ENCODE data around the gene SLC7A6OS. TPM values are rescaled to one million over a fixed set of nuclear protein-coding genes. Genes with fewer than 3 reads are reported as not detected.

SLC7A6OS gene
- total RNA-seq, 1 experiment from 2014 or later, result 15.1 TPM

DNA sequence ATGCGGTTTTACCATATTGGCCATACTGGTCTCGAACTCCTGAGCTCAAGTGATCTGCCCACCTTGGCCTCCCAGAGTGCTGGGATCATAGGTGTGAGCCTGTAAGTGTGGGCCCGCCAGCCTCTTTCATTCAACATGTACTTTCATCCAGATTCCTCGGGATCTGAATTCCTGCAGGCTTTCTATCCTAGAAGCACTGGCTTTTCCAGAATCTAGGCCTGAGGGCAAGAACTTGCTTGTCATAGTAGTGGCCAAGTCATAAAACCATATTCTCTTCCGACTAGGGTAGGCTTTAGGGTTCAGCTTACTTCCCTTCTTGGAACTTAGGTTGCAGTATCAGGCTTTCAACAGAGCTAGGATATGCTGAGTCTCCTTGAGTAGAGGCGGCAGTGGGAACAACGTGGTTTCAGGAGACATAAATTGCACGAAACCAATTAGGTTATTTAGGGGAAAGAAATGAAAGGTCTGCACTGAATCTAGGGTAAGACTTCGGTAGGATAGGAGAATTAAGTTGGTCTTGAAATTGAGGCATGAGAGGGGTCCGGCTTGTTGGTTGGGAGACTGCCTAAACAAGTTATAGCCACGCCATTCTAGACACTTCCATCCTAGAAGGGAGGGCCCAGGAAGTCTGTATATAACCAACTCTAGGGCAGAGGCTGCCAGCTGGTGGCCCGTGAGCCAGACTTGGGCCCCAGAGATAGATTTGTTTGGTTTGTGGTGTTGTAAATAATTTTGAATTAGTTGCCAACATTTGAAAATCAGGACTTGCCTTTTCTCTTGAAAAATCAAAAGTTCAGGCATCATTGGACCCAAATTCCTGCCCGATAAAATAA, 30.8 kb downstream of the SLC7A6OS start:
- DNase-seq (ENCODE audit: low read depth), result no peak

DNA sequence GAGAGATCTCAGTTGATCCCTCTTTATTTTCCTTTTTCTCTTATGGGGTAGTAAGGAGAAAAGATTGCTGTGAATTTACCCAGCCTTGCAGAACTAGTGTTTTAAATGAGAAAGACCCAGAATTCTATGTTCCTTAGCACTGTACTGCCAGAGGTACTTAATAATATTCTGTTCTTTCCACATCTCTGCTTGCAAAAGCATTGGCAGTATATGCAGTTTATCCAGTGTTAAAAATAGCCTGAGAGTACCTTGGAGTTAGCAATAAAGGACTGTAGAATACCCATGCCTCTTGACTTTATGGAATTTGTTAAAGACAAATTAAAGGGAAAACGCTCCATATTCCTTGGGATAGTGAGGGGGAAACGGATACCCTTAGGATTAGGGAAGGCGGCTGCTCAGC, 34.5 kb downstream of the SLC7A6OS start:
- no peak for DNase-seq (ENCODE audit: low read depth)

DNA sequence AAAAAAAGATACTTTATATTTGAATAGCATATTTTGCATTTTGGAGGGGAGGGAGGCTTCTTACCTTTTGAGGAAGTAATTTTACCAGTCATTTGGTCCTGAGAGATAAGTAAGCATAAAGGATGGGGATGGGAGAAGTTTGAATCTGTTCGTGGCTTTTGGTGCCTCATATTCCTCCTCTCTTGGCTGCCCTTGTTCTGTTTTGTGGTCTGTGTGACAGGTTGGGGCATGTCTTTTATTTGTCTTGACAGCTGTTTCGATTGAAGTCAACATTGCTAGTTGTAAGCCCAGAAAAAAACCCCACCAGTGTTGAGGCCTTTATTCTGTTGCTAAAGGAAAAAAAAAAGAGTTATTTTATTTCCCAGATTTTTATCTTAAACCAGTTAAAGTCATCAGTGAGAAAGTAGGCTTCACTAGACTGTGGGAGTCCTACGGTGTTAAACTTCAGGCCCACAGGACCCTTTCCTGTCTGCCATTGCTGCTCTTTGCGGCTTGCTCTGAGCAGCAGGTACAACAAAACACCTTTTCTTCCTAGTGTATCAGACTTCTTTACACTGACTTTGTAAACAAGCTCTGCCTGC, 35.0 kb downstream of the SLC7A6OS start:
- no peak for DNase-seq (ENCODE audit: low read depth)

DNA sequence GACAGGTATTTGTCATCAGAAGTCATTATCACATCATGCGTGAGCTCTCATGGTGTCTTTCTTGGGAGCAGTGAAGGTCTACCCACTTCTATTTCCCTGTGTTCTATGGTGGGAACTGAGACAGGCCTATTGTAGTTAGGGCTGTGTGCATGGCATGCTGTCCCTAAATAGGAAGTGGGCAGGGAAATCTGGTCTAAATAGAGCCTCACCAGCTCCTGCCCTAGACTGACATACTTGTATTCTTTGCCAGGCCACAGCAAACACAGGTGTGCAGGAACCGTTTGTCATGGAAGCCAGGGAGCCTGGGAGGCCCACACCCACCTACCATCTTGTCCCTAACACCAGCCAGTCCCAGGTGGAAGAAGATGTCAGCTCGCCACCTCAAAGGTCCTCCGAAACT, 36.3 kb downstream of the SLC7A6OS start:
- DNase-seq (ENCODE audit: low read depth), result no peak

DNA sequence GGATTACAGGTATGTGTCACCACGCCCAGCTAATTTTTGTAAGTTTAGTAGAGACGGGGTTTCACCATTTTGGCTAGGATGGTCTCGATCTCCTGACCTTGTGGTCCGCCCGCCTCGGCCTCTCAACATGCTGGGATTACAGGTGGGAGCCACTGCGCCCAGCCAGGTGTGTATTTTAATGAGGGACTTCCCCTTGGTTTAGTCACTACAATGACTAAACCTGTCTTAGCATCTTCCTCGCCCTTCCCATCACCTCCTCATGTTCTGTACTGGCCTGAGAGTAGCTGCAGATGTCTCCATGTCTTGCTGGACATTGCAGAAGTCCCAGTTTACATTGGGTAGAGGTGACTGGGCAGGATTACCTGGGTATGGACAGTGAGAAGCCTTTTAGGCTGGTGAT, 36.9 kb downstream of the SLC7A6OS start:
- no peak for DNase-seq (ENCODE audit: low read depth)

DNA sequence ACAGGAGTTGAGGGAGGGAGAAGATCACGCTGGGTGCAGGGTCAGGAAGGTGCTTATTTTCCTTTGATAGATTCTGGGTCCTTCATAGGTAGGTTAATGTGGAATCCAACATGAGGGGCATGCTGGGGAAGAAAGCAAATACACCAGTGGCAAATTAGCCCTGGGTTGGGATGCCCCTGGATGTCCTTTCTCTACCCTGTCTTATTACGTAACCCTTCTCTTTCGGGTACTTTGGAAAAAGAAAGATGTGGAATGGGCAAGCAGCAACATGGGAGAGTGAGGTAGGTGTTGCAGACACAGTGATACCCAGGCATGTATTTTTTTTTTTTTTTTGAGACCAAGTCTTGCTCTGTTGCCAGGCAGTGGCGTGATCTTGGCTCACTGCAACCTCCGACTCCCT, 37.3 kb downstream of the SLC7A6OS start:
- DNase-seq (ENCODE audit: low read depth), result no peak

DNA sequence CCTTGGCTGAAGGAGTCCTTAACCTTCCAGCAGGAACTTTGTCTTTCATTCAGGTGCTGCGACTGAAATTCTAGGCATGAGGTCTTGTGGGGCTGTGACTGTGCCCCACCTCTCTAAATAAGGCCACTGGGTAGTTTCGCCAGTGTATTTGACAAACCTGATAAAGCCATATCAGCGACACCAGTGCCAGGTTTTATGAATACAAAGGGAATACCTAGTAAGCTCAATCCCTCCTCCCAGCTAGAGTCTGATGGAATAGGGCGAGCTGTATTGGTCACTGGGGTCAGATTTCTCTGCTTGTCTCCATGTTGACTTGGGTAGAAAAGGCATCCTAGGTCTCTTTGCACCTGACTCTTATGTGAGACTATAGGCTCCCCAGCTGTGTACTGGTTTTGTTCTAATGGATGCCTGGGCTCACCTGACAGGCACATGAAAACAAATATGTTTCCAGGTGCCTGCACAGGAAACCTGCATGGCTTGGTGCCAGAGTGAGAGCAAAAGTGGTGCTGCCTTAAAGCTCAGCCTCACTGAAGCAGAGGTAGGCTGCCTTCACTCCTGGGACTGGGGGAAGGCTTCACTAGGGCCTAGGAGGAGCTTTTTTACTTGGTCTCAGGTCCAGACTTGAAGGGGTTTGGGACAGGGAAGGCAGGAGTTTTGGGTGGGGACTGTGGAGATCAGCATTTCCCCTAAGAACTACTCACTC, 38.1 kb downstream of the SLC7A6OS start:
- DNase-seq (ENCODE audit: low read depth), result no peak

DNA sequence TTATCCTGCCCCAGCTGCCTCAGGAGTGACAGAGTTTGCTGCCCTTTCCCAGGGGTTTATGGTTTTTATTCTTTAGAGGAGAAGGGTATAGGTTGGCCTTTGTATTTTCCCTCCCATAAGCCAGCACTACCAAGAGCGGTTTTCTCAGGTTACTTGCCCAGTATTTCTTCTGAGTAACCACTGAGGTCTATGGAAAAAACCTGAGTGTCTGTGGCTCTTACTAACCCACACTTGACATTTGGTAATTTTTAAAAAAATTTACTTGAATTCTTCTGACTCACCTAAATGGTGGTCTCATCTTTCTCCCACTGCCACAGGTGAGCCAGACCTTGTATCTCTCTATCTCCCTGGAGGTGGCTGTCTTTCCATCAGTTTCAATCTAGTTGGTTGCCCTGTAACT, 40.4 kb downstream of the SLC7A6OS start:
- DNase-seq (ENCODE audit: low read depth), result no peak

DNA sequence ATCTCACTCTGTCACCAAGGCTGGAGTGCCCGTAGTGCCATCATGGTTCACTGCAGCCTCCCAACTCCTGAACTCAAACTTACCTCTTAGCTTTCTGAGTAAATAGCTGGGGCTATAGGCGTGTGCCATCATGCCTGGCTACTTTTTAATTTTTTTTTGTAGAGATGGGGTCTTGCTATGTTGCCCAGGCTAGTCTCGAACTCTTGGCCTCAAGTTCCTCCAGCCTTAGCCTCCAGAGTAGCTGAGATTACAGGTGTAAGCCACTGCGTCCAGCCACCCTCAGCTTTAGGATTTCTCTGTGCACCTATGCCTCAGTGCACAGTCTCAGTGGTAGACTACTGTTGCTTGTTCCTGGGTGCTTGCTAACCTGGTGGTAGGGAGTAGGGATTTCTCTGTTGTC, 41.0 kb downstream of the SLC7A6OS start:
- no peak for DNase-seq (ENCODE audit: low read depth)

DNA sequence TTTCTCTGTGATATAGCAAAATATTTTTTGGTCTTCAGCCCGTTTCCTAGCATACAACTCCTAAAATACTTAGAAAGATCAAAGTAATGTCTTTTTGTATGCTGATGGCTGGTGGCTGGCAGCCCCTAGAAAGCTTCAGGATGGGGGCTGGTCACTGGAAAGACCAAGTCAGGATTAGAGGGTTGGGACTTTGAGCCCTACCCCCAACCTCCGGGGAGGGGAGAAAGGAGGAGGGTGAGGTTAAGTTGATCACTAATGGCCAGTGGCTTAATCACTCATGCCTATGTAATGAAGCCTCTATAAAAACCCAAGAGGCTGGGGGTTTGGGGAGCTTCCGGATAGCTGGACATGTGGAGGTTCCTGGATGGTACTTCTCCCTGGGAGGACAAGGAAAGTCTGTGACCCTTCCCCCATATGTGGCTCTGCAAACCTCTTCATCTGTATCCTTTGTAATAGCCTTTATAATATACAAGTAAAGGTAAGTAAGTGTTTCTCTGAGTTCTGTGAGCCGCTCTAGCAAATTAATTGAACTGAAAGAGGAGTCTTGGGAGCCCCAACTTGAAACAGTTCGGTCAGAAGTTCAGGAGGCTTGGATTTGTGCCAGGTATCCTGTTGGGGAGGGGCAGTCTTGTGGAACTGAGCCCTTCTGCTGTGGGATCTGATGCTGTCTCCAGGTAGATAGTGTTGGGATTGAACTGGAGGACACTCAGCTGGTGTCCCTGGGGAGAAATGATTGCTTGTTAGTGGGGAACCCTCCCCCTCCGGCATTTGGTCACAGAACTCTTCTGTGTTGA, 42.9 kb downstream of the SLC7A6OS start:
- DNase-seq (ENCODE audit: low read depth), result no peak

DNA sequence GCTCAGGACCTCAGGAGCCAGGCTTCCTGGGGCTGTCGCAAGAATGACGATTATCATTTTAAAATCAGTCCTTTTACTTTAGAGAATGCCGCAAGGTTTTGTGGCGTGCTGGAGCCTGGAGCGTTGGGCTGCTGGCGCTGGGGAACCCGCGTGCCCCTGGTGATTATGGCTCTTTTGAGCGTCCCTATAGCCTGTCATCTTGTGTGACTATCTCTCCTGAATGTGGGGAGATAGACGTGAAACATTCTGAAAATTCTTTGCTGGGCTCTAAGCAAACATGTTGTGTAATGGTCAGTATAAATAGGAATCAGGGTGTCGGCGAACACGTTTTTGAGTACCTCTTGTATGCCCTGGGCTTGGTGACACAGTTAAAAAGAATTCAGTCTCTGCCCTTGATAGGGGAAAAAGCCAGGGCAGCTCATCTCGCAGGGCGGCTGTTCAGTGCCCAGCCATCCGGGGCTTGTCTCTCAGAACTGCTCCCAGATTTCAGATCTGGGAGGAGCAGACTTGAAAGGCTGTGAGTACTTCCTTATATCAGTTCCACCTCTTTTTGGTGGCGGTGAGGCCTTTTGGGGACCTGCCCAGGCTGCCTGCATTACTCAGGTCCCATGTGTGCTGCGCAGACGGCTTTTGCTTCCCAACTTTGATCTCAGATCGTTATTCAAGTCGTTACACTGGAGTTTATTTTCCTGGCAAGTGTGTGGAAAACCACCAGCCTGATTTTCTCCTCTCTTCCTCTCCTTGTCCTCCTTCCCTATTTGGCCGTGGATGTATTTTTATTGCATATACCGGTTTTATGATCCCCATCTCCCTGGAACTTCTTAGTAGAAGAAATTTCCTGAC, 45.4 kb downstream of the SLC7A6OS start:
- DNase-seq (ENCODE audit: low read depth), result peak; percentile 87

DNA sequence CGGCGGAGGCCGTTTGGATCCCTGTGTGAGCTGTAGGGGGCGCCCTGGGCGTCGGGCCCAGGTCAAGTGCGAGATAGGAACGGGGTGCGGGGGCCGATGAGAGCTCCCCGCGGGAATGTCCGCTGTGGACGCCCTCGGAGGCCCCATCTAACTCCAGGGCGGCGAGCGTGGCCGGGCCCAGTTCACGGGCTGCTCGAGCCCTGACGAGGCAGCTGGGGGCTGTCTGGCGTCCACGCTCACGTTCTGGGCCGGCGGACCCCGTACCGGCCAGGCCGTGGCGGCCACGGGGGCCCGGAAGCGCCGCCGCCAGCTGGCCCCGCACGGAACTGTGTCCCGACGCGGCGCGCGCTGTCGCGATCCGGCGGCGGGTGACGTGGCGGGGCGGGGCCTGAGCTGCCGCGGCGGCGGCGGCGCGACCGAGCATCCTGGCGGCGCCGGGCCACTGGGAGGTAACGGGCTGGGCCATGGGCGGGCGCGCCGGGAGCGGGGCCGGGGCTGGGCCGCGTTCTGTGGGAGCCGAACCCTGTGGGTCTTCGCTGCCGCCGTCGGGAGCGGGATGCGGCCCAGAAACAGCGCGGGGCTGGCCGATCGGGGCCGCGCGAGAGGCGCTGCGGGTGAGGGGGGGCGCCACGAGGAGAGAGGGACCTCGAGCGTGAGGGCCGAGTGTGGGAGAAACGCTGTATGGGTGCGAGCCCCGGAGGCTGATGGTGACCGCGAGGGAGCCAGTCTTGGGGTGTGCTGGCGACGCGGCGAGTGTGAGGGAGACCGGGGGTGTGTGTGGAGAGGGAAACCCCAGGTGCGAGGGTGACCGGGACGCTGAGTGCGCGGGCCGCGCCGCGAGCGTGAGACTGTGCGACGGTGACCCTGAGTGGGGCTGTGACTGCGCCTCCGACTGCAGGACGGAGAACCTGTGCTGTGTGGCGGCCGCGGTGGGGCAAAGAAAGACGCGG, 46.3 kb downstream of the SLC7A6OS start, which contains the start of gene SLC7A6:
Gene SLC7A6, plus strand, starts transcription at position 399 of the 950 bp plus-strand sequence. CDS start 10,201 bp downstream, outside the sequence.
- peak; percentile 75 for DNase-seq (ENCODE audit: low read depth)

DNA sequence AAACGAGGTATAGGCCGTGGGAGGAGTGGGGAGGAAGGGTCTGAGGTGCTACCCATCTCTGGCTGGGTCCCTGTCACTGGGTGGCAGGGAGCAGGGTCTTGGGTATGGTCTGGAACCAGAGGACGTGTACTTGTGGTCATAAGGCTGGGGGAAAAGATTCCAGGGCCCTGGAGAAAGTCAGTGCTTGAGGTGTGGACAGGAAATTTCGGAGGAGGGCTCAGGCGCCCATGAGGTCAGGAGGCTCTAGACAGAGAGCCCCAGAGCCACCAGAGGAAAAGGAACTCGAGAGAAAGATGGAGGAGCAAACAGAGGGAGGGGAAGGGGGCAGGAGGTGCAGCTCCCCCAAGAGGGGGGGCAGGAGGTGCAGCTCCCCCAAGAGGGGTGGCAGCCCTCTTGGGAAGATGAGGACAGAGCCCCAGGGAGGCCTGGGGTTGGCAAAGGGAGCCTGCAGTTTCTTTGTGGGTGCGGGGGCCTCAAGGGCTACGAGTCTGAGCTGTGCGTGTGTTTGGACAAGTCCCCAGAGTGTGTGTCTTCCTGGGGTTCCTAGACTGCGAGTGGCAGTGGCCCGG, 47.1 kb downstream of the SLC7A6OS start:
- no peak for DNase-seq (ENCODE audit: low read depth)

DNA sequence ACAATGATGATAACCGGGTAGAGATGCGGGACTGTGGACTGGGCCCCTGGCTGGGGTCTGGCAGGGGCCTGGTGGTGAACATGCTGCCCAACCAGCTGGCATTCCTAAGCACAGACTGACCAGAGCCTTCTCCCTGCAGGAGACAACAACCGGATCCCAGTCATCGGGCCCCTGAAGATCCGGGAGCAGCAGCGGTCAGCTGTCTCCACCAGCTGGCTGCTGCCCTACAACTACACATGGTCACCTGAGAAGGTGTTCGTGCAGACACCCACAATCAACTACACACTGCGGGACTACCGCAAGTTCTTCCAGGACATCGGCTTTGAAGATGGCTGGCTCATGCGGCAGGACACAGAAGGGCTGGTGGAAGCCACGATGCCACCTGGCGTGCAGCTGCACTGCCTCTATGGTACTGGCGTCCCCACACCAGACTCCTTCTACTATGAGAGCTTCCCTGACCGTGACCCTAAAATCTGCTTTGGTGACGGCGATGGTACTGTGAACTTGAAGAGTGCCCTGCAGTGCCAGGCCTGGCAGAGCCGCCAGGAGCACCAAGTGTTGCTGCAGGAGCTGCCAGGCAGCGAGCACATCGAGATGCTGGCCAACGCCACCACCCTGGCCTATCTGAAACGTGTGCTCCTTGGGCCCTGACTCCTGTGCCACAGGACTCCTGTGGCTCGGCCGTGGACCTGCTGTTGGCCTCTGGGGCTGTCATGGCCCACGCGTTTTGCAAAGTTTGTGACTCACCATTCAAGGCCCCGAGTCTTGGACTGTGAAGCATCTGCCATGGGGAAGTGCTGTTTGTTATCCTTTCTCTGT, 51.5 kb downstream of the SLC7A6OS start:
- DNase-seq (ENCODE audit: low read depth), result no peak

DNA sequence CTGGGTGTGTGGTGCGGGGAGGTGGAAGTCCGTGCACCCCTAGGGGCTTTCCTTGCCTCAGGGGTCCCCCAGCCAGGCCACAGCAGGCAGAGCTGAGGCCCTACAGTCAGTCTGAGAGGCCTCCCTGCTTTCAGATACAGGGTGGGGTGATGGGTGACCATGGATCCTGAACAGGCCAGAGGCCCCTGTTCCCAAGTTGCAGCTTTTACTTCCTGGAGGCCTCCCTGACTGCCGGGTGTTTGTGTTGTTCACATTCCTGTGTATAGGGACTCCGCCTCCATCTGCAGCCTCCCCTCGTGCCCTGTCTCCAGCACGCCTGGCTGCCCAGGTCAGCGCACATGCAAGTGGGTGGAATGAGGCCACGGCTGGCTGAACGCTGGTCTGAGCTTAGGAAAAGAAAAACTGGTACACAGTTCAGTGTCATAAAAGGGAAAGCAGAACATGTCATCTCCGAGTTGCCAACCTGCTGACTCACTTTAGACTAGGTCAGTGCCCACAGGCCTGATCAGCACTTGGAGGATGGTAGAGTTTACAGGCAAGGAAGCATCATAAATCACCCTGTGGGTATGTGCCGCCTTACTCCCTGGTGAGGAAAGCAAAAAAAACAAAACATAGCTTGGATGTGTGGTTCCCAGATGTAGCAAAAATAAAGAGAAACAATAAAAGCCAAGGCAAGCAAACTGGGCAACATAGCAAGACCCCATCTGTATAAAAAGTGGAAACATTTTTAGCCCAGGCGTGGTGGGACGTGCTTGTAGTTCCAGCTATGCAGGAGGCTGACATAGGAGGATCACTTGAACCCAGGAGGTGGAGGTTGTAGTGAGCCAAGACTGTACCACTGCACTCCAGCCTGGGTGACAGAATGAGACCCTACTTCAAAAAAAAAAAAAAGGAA, 52.6 kb downstream of the SLC7A6OS start:
- DNase-seq (ENCODE audit: low read depth), result peak; percentile 76

DNA sequence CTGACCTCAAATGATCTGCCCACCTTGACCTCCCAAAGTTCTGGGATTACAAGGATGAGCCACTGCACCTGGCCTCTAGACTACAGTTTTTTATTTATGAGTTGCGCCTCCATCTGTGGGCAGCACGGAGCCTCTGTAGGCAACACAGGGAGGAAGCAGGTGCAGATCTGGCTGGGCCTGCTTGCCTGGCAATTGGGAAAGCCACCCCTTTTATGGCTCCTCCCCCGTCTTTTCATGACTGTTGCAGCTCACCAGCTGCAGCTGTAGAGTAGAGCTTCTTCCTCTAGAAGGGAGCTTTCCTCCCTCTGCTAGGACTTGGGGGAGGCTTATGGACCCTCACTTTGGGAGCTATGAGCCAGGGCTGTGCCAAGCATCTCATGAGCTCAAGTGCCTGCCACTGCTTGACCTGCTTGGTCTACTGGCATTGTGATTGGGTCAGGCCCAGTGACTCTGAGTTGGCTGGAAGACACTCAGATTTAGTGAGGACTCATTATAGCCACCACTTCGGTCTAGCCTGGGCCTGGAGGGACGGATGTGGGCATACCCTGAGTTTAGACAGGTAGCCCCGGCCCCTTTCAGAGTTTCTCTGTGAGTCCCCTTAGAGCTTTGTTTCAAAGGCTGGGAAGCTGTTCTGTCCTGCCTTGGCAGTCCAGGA, 53.4 kb downstream of the SLC7A6OS start:
- no peak for DNase-seq (ENCODE audit: low read depth)

DNA sequence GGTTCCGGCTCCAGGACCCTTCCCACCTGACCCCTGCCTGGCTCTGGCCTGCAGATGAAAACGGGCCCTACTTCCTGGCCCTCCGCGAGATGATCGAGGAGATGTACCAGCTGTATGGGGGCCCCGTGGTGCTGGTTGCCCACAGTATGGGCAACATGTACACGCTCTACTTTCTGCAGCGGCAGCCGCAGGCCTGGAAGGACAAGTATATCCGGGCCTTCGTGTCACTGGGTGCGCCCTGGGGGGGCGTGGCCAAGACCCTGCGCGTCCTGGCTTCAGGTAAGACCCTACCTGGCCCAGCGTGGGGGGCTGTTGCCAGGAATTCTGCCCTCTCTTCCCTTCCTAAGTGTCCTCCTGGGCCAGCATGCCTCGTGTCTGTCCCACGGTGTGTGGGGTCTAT, 55.0 kb downstream of the SLC7A6OS start:
- DNase-seq (ENCODE audit: low read depth), result no peak
